Ammon's horn (tissue), 1 donor: ENCODE data around the gene IDUA.
"Not testable (repeated sequence)": the region's sequence is repeated elsewhere in the genome, so short reads cannot be mapped to it uniquely, and the experiment has no call there.

Experiments
- DNase-seq: peaks from one replicate; pipeline ENCODE4 v3.0.0-alpha.2; 2016; ENCODE audit warnings: low spot score

IDUA gene

DNA sequence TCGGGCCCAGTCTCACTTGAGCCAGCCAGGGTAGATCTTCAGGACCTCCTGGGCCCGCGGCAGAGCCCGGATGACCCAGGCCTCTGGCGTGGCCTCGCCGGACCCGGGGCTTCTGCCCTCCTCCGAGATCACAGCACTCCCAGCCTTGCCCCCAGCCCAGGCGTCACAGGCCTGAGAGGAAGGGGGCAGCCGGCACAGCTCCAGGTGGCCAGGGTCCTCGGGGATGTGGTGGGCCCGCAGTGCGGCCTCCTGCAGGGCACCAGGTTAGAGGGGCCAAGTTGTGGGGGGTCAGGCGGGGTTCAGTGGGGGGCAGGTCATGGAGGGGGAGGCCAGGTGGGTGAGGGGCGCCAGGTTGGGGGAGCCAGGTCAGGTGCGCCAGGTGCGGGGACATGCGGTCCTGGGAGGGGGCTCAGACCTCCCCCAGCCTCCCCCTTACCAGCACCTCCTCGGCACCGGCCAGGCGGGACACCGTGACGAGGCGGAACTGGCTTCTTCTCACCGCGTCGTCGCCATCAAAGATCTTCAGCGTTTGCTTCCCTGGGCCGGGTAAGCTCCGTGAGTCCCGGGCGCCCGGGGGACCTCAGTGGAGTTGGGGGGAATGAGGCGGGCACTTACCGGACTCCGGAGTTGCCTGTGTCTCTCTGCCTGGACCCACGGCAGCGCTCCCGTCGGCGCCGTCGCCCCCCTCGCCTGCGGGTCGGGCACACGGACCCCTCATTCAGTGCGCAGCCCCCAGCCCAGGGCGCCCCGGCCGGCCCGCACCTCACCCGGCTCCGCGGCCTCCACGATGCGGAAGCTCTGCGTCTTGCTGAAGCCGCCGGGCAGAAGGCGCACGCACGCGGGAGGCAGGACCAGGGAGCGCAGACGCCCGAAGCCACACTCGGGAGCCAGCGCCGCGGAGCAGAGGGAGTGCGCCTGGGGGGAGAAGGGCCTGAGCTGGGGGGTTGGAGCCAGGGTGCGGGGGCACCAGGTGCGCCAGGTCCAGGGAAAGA lies 19.4 kb upstream of the IDUA start:
- DNase-seq, result no peak

GRCh38 chr4:968221-968620 lies 18.6 kb upstream of the IDUA start:
- DNase-seq, result no peak

DNA sequence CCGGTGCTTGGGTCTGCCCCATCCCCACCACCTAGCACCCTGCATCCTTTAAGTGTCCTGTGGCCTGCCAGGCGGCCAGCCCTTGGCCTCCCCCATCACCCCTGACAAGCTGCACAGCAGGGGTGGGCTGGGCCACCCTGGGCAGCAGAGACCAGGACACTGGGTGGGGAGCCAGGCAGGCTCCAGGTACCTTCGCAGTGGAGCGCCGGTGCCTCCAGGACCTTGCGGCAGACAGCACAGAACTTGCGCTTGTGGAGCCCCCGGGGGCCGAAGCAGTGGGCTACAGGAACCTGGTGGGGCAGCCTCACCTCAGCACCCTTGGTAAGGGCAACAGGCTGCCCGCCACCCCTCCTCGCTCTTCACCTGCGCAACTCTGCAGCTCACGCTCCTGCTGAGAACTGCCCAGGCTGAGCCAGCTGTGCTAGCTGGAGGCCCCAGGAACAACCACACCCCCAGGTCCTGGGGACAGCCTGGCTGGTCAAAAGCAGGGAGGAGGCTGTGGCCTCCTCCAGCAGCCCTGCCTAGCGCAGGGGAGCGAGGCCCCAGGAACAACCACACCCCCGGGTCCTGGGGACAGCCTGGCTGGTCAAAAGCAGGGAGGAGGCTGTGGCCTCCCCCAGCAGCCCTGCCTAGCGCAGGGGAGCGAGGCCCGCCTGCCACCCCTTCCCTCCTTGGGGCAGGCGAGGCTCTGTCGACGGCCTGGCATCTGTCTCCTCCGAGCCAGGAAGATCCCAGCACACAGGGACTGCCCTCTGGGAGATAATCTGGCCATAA lies 18.0 kb upstream of the IDUA start:
- DNase-seq, result no peak

GRCh38 chr4:970046-970745 lies 16.6 kb upstream of the IDUA start:
- DNase-seq, result no peak

DNA sequence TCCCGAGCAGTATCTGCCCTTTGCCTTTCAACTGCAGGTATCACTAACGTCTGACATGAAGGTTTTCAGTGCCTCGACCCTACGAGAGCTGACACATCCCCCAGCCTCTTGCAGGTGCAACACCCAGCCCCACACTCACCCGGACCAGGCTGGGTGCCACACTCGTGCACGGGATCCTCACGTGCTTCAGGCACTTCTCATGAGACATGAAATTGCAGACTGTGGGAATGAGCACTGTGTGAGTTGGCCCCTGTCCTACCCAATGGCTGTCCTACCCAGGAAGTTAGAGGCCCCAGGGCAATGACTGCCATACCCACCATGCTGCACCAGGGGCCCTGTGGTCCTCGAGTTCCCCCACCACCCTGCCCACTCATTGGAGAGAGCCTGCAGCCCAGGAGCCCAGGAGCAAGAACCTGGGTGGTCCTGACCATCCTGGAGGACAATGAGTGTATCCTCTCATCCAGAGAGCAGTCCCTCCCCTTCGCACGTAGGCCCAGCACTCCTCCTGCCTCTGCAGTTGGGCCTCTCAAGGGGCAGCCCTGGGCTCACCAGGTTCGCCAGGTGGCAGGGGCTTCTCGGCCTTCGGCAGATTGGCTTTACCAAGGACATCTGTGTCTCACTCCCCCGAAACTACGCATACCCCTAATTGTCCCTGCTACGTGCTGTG lies 15.9 kb upstream of the IDUA start:
- no peak for DNase-seq

DNA sequence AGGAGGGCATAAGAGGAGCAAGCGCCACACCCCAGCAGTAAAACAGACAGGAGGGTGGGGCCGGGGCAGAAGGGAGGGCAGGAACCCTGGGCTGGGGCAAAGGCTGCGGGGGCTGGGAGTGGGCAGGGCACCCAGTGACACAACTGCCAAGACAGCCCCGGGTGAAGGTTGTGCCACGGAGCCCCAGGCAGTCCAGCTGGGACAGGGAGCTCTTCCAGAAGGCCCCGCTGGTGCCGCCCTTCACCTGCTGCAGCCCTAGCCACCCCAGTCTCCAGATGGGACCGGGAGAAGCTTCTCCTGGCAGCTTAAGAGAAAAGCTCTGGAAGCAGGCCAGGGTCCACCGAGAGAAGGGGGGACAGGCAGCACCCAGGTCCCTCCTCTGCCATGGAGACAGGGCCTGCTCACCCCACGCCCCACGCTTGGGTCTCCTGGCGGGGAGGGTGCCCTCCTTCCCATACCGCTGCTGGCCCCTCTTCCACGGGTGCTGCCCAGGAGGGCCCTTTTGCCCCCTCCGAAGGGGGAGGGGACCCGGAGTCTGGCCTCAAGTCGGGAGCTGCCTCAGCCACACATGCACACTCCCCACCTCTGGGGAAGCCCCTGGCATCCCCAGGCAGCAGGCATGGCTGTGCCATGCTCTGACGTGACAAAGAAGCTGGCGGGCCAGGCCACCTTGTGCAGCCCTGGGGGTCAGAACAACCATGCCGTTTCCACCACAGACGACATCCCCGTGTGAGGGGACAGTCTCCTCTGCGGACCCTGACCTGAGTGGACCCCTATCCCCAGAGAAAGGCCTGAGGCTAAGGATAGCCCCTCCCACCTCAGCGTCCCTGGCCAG lies 15.0 kb upstream of the IDUA start:
- DNase-seq, result no peak

DNA sequence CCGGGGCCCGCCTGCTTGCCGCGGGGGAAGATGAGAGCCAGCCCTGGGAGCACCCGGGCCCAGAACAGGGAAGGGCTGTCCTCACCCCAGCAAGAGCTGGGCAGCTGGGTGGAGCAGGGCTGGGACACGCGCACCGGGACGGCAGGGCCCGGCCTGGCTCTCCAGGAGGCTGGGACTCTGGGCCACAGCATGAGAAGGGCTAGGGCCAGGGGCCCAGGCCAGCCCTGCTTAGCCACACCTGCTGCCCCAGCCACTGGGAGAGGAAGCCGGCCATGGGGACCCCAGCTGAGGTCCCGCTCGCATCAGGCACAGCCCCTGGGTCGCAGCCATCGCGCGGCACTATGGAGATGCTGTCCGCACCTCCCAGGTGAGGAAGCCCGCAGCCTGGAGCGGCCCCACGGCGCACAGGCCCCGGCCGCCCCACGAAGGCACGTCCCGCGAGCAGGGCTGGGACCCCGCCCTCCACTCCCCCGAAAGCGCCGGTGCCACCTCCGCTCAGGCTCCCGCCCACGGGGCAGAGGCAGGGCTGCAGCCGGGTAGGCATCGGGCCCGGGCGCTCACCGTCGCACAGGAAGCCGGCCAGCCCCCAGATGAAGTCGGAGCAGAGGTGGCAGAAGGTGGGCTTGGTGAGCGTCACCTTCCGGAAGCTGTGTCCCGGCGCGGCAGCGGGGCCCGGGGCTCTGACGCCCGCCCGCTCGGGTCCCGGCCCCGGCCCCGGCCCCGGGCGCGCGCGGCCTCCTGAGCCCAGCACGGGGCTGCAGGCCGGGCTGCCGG lies 14.0 kb upstream of the IDUA start:
- DNase-seq, result no peak

DNA sequence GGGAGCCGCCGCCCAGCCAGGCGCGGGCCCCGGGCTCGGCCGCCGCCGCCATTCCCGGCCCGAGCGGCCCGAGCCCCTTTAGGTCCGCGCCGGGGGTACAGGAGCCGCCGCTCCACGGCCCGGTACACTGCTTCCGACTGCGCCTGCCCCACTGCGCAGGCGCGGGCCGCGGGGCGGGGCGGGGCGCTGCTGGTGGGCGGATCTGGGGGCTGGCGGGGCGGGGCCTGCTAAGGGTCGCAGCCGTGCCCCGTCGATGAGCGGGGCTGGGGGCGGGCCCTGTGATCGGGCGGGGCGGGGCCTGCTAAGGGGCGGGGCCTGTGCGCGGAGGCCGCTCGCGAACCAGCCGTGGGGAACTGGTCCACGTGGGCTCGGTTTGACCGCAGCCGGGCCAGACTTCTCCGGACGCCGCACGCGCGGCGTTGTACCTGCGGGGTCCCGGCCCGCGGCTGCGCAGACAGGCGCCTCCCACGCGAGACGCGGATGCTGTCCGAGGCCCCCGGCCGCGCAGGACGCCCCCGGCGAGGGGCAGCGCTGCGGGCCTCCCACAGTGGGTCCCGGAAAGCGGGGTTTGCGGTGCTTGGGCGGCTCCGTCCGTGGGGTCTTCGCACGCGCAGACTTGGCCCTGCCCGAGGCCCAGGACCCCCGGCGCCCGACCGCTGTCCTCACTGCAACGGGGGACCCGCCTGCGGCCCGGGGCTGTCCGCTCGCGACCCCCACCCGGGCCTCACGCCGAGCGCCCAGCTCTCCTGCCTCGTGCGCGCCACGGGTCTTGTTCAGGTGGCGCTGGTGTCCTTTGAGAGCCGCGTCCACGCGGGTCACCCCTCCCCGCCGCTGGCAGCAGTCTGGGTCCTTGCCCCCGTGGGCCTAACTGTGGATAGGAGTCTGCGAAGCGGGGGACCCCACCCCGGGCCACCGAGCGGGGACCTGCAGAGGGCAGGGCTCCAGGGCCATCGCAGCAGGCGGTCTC lies 13.1 kb upstream of the IDUA start, which contains the start of gene DGKQ:
Gene DGKQ (minus strand): TSS at position 139 of the 967 bp plus-strand sequence. CDS start 87 bp downstream, at position 52.
- peak; percentile 93 for DNase-seq

DNA sequence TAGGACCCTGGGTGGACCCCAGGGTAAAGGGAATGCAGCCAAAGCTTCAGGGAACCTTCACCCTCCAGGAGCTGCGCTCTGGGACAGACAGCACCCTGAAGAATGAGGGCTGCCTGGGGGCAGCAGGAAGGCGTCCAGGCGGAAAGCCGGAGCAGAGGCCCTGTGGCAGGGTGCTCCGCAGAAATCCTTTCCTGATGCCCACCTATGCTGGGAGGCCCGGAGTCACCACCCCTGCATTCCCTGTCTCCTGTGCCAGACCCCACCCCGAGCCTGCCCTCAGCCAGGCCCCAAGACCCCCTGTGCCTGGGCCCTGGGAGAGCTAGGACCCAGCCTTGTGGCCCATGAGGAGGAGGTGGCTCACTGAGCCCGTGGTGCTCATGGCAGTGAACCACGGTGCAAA lies 12.2 kb upstream of the IDUA start:
- no peak for DNase-seq

- DNase-seq, result not testable (repeated sequence)
These were observed 10.8 kb upstream of the IDUA start for GRCh38 chr4:976016-976415.

DNA sequence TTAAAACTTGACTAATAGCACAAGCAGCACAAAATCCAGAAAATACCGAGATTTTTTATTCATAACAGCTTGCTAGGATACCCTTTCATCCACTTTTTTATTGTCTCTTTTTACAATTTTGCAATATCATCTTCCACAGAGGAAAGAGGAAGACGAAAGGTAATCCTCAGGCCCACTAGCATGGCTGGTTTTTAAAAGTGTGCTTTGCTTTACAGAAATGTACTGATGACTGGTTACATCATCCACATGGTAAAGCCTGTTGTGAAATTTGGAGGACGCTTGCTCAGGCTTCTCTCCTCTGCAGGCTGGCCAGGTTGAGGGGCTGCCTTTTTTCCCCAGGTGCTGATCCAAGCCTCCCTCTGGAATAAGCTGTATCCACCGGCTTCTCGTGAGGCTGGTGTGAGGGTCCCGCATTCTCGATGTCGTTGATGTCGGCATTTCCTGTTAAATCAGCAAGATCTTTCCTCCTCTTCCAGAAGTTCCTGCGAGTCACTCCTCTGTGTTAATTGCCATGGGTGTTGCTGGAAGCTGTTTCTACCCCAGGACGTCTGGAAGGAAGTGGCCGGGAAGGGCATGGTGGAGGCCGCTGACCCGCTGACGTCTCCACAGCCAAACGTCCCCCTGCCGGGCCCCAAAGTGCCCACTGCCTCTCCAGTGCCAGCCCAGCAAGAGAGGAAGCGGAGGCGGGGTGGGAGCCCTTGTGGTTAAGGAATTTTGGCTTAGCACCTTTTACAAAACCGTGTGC lies 7.7 kb upstream of the IDUA start:
- DNase-seq, result no peak

GRCh38 chr4:982291-982690 lies 4.6 kb upstream of the IDUA start:
- DNase-seq, result no peak

DNA sequence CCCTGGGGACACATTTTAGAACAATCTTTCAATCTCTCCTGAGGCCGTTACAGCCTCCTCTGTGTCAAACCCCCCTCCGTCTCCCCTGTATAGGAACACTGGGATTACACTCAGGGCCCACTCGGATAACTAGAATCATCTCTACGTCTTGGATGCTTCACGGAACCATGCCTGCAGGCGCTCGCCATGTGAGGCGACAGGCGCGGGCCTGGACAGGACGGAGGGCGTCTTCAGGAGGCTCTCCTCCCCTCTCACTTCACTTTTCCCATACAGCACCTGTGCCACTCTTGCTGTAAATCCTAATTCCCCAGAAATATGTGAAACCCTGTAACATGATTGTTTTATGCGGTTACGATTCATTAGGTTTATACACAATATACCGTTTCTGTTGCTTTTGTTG lies 4.0 kb upstream of the IDUA start:
- DNase-seq, result no peak

- no peak for DNase-seq
These were observed 2.3 kb upstream of the IDUA start for GRCh38 chr4:984336-985054.

GRCh38 chr4:985123-985830 lies 1.6 kb upstream of the IDUA start:
- peak; percentile 39 for DNase-seq

- no peak for DNase-seq
These were observed 391 bp upstream of the IDUA start for GRCh38 chr4:986428-986878.
